ENCODE results near the gene HERC2. TPM values are rescaled to one million over a fixed set of nuclear protein-coding genes. Genes with fewer than 3 reads are reported as not detected.

Gene HERC2
- total and polyA plus RNA-seq, 9 of the 15 experiments (the other 6 are each of a cell fraction or from before 2014, with no cell fraction given), result 10.6 to 84.0 (median 42.6) TPM

DNA sequence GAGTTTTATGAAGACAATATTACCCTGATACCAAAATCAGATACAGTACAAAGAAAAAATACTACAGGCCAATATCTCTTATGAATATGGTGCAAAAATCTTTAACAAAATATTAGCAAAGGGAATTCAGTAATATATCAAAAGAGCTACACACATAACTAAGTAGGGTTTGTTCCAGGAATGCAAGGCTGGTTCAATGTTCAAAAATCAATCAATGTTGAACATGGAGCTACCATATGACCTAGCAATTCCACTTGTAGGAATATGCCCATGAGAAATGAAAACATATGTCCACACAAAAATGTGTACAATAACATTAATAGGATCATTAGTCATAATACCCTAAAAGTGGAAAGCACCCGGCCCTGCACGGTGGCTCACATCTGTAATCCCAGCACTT lies 230.7 kb downstream of the HERC2 start:
- CTCF ChIA-PET (ENCODE audit: low intra/inter-chr PET ratio), result no interaction called here
- Histone ChIP-seq H3K4me1 (replicated peaks in 1 of 2; ENCODE audit: control insufficient read depth in 2 of 2, insufficient read depth in 2 of 2, low read length in 2 of 2) (peaks cover 4 to 19% of the 10 kb centered on the region in 2 experiments; a peak in 4 of 5 replicates), H3K9me3 (replicated peaks; ENCODE audit: control insufficient read depth, insufficient read depth, low read depth, low read length) (peaks cover 11% of the 10 kb centered on the region; the same call in 1 of the 2 replicates), H3K4me3 (no peak overlapping the region), H3K9me1 (ENCODE audit: control insufficient read depth, insufficient read depth, low read length) (no peaks in the 10 kb centered on the region), H3K36me3 (ENCODE audit: control insufficient read depth, insufficient read depth, low read length) (no peaks in the 10 kb centered on the region), H3K79me2 (ENCODE audit: control insufficient read depth, insufficient read depth, low read length) (no peaks in the 10 kb centered on the region), H3K27ac (ENCODE audit: extremely low read depth, low read depth, low read length) (no peak overlapping the region), H2AFZ (ENCODE audit: low read depth, low read length) (no peak overlapping the region), H3K4me2 (ENCODE audit: insufficient read depth, low read length) (no peak overlapping the region), H4K20me1 (replicated peaks; ENCODE audit: control insufficient read depth, insufficient read depth, low read length) (no peaks in the 10 kb centered on the region), H3K9ac (ENCODE audit: insufficient read depth in 1 of 2, low read depth in 2 of 2, low read length in 2 of 2) (no peak overlapping the region), H3K27me3 (ENCODE audit: control insufficient read depth in 2 of 2, insufficient read depth in 2 of 2, low read length in 2 of 2) (no peaks in the 10 kb centered on the region)
- 20% methylated on average over 2 of the region's 2 CpGs for WGBS (ENCODE audit: insufficient coverage, low coverage, missing lambda C conversion rate)
- ATAC-seq (no peak), DNase-seq (ENCODE audit: extremely low read depth in 1 of 4, low spot score in 3 of 4) (no peak), FAIRE-seq (no peak)
- no peak for TF ChIP-seq BRD4 (IDR thresholded peaks at IDR 0.05)
- no peak for TF ChIP-seq HLTF (IDR thresholded peaks at IDR 0.05)
- peak; percentile 91 for TF ChIP-seq ZNF324 (CRISPR knock-in tag; IDR thresholded peaks at IDR 0.05)
- POLR2A ChIA-PET, result no interaction called here
- intact Hi-C loops (cut with micrococcal nuclease), result no loop called here
- no TSS peak for BruUV-seq (replicated peaks)
- in situ Hi-C loops (cut with MboI), result no loop called here

DNA sequence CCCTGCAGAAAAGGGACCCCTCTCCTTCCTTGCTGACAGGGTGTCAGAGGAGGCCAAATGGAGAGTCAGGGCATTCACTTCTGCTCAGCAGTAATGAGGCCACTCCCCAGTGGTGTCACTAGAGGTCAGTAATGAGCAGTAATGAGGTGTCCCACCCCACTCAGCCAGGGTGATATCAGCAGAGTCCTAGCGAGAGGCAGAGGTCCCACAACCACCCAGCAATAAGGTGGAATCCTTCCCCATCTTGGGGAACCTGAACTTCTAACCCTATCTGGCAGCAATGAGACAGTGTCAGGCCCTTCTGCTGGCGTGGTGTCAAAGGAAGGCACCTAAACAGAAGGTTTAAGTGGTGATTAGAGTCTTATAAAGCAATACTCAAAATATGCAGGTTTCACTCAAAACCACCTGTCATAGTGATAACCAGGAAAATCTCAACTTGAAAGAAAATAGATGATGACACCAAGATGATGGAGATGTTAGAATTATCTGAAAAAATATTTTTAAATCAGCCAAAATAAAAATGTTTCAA lies 235.7 kb downstream of the HERC2 start:
- Histone ChIP-seq H4K20me1 (replicated peaks; ENCODE audit: control insufficient read depth, insufficient read depth, low read length) (no peaks in the 10 kb centered on the region), H3K4me1 (replicated peaks in 1 of 2; ENCODE audit: control insufficient read depth in 2 of 2, insufficient read depth in 2 of 2, low read length in 2 of 2) (no peaks in the 10 kb centered on the region), H2AFZ (ENCODE audit: low read depth, low read length) (peak overlapping the region; percentile 64; the same call in 1 of the 2 replicates), H3K9me3 (replicated peaks; ENCODE audit: control insufficient read depth, insufficient read depth, low read depth, low read length) (peaks cover 5% of the 10 kb centered on the region), H3K9ac (ENCODE audit: insufficient read depth in 1 of 2, low read depth in 2 of 2, low read length in 2 of 2) (no peak overlapping the region), H3K4me2 (ENCODE audit: insufficient read depth, low read length) (no peak overlapping the region), H3K27ac (ENCODE audit: extremely low read depth, low read depth, low read length) (no peak overlapping the region), H3K9me1 (ENCODE audit: control insufficient read depth, insufficient read depth, low read length) (no peaks in the 10 kb centered on the region), H3K27me3 (ENCODE audit: control insufficient read depth in 2 of 2, insufficient read depth in 2 of 2, low read length in 2 of 2) (no peaks in the 10 kb centered on the region; a peak in 1 of 5 replicates), H3K79me2 (ENCODE audit: control insufficient read depth, insufficient read depth, low read length) (no peaks in the 10 kb centered on the region), H3K36me3 (ENCODE audit: control insufficient read depth, insufficient read depth, low read length) (no peaks in the 10 kb centered on the region), H3K4me3 (no peak overlapping the region)
- peak; percentile 60 to 76 (median 68) for DNase-seq (ENCODE audit: extremely low read depth in 1 of 4, low spot score in 3 of 4)
- in situ Hi-C loops (cut with MboI) (no loop called here), intact Hi-C loops (cut with micrococcal nuclease) (loop anchor here (1.0 kb wide), 1 partner anchor 37 kb away; no protein-coding TSS in a partner anchor)
- FAIRE-seq, result peak; percentile 98
- ChIA-PET POLR2A (no interaction called here), CTCF (ENCODE audit: low intra/inter-chr PET ratio) (no interaction called here)
- peak; percentile 100 for ATAC-seq
- 0% methylated on average over 2 of the region's 2 CpGs for WGBS (ENCODE audit: insufficient coverage, low coverage, missing lambda C conversion rate)
- BruUV-seq (replicated peaks), result no TSS peak
- TF ChIP-seq, protein P1, sequence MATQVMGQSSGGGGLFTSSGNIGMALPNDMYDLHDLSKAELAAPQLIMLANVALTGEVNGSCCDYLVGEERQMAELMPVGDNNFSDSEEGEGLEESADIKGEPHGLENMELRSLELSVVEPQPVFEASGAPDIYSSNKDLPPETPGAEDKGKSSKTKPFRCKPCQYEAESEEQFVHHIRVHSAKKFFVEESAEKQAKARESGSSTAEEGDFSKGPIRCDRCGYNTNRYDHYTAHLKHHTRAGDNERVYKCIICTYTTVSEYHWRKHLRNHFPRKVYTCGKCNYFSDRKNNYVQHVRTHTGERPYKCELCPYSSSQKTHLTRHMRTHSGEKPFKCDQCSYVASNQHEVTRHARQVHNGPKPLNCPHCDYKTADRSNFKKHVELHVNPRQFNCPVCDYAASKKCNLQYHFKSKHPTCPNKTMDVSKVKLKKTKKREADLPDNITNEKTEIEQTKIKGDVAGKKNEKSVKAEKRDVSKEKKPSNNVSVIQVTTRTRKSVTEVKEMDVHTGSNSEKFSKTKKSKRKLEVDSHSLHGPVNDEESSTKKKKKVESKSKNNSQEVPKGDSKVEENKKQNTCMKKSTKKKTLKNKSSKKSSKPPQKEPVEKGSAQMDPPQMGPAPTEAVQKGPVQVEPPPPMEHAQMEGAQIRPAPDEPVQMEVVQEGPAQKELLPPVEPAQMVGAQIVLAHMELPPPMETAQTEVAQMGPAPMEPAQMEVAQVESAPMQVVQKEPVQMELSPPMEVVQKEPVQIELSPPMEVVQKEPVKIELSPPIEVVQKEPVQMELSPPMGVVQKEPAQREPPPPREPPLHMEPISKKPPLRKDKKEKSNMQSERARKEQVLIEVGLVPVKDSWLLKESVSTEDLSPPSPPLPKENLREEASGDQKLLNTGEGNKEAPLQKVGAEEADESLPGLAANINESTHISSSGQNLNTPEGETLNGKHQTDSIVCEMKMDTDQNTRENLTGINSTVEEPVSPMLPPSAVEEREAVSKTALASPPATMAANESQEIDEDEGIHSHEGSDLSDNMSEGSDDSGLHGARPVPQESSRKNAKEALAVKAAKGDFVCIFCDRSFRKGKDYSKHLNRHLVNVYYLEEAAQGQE (IDR thresholded peaks at IDR 0.05; ENCODE audit: borderline replicate concordance), result peak; percentile 45; the same call in 1 of the 2 replicates
- TF ChIP-seq, protein P1 (CRISPR knock-in tag; IDR thresholded peaks at IDR 0.05; ENCODE audit: low read depth), result no peak
- TF ChIP-seq MEF2D (tag; conservative IDR thresholded peaks at IDR 0.05; ENCODE audit: low read depth) (no peak), ATF7 (IDR thresholded peaks at IDR 0.05) (0 out of 2 replicates have a peak, but pooled peaks have one; percentile 23), HNRNPK (IDR thresholded peaks at IDR 0.05; ENCODE audit: low read depth, low read length, poor library complexity, severe bottlenecking) (no peak), PHB (CRISPR knock-in tag; IDR thresholded peaks at IDR 0.05) (no peak)
